Calu3 (cell line): ENCODE measurements around the gene USP46. TPM values are rescaled to one million over a fixed set of nuclear protein-coding genes. Genes with fewer than 3 reads are reported as not detected.

Experiments
- BruUV-seq: library from RNA; stranded (reverse); fragments of 400-500 nt; replicated peaks from 2 replicates; lab custom pipeline; 2021; lab: Mats Ljungman, UMichigan
- CTCF ChIA-PET: fragments of 300-600 bp; sonication (Branson Sonifier 250); formaldehyde crosslinking; loops from one replicate; lab custom pipeline; 2022; ENCODE audit warnings: antibody characterized with exemption; lab: Charles Lee
- DNase-seq: peaks from one replicate; pipeline ENCODE4 v3.0.0; 2022
- H3K27ac Mint-ChIP-seq: one replicate; pipeline ENCODE4 v1.8.0; 2022; ENCODE audit warnings: mixed read lengths; ENCODE audit not compliant: unreplicated experiment
- H3K27me3 Mint-ChIP-seq: one replicate; pipeline ENCODE4 v1.8.0; 2022; ENCODE audit warnings: mixed read lengths; ENCODE audit not compliant: unreplicated experiment
- H3K36me3 Mint-ChIP-seq: one replicate; pipeline ENCODE4 v1.8.0; 2022; ENCODE audit warnings: mild to moderate bottlenecking, moderate library complexity, mixed read lengths; ENCODE audit not compliant: insufficient read depth, unreplicated experiment
- H3K4me1 Mint-ChIP-seq: one replicate; pipeline ENCODE4 v1.8.0; 2022; ENCODE audit warnings: mild to moderate bottlenecking, low read depth, mixed read lengths; ENCODE audit not compliant: unreplicated experiment
- H3K4me3 Mint-ChIP-seq: one replicate; pipeline ENCODE4 v1.8.0; 2022; ENCODE audit warnings: mild to moderate bottlenecking, low read depth, moderate library complexity, mixed read lengths; ENCODE audit not compliant: unreplicated experiment
- H3K9me3 Mint-ChIP-seq: one replicate; pipeline ENCODE4 v1.8.0; 2022; ENCODE audit warnings: low read depth, mixed read lengths; ENCODE audit not compliant: unreplicated experiment
- intact Hi-C: fragments of 100-400 bp; cut with micrococcal nuclease; formaldehyde crosslinking; loops from one replicate; pipeline ENCODE4 v1.10.0; 2022; ENCODE audit not compliant: unreplicated experiment
- total RNA-seq: library from RNA; stranded (reverse); gene quantifications from 2 replicates; pipeline ENCODE4 v1.2.3, GENCODE V29; 2022
- TF ChIP-seq, protein P1 (sequence below): fragments of 200-600 bp; IDR thresholded peaks from one replicate; pipeline ENCODE4 v1.8.0; 2022; ENCODE audit warnings: antibody characterized with exemption; ENCODE audit not compliant: unreplicated experiment

Gene USP46
- total RNA-seq, 1 experiment from 2014 or later, result 12.5 TPM

DNA sequence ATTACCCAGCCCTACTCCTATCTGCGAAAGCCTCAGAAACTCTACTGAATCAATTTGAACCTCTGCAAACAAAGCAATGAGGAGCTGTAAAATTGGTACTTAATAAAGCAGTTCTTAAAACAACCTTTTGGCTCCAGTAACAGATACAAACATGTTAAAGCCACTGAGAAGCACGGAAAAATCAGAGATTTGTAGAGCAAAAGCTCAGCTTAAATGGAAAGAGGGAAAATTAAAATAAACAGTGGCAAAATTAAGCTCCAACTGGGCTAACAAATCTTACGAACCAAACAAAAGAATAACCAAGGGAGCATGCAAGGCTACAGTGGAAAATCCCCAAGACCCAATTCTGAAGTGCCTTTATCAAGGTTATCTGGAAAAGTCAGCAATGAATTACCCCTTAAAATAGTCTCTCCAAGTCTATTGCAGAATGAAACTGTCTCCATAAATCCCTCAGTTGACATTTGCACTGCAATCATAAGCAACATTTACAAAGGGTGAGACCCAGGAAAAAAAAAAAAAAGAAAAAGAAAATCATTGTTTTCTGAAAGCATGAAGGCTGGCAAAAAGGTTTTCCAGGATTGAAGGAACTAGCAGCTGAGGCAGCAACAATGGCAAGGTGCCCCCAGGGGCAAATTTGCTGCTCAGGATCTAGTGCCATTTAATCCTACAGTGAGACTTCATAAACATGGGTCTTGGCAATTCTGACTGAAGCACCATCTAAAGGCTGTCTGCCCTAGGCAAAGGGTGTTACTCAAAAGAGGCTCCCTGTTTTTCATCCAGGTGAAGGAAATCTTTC lies 40.1 kb downstream of the USP46 start:
- TF ChIP-seq, protein P1, sequence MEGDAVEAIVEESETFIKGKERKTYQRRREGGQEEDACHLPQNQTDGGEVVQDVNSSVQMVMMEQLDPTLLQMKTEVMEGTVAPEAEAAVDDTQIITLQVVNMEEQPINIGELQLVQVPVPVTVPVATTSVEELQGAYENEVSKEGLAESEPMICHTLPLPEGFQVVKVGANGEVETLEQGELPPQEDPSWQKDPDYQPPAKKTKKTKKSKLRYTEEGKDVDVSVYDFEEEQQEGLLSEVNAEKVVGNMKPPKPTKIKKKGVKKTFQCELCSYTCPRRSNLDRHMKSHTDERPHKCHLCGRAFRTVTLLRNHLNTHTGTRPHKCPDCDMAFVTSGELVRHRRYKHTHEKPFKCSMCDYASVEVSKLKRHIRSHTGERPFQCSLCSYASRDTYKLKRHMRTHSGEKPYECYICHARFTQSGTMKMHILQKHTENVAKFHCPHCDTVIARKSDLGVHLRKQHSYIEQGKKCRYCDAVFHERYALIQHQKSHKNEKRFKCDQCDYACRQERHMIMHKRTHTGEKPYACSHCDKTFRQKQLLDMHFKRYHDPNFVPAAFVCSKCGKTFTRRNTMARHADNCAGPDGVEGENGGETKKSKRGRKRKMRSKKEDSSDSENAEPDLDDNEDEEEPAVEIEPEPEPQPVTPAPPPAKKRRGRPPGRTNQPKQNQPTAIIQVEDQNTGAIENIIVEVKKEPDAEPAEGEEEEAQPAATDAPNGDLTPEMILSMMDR, result no peak
- H3K4me1 Mint-ChIP-seq, result no peaks in the 10 kb centered on the region
- no peak overlapping the region for H3K27ac Mint-ChIP-seq
- no peaks in the 10 kb centered on the region for H3K36me3 Mint-ChIP-seq
- no peaks in the 10 kb centered on the region for H3K27me3 Mint-ChIP-seq
- CTCF ChIA-PET, result no interaction called here
- no peaks in the 10 kb centered on the region for H3K9me3 Mint-ChIP-seq
- intact Hi-C loops, result no loop called here
- no TSS peak for BruUV-seq
- no peak overlapping the region for H3K4me3 Mint-ChIP-seq
- DNase-seq, result no peak

DNA sequence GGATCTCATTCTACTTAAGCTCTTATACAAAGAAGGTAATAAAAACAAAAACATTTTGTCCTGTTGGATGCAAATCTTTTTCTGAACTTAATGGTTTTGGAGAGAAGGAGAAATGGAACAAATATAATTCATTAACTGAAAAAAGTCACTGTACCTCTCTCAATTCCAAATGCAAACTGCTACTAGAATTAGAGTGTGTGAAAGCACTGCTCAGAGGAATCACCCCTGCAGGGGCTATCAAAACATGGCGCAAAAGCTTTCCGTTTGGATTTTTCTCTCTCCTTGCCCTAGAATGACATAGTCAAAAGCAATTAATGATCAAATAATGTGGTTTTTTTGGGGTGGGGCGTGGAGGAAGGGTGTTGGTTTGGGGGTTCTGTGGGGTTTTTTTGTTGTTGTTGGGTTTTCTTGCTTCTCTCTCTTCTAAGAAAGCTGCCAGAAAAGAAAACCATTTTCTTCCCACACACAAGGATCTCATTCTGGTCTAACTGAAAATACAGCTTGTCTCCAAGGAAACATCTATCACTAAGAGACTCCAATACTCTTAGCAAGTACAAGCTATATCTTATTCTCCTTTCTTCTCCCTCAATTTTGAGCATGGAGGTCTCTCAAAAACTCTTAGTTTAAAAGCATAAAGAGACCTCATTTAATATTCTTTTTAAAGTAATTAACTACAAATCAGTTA lies 41.6 kb downstream of the USP46 start:
- H3K27ac Mint-ChIP-seq, result no peak overlapping the region
- H3K9me3 Mint-ChIP-seq, result no peaks in the 10 kb centered on the region
- H3K4me3 Mint-ChIP-seq, result no peak overlapping the region
- no peak for DNase-seq
- H3K36me3 Mint-ChIP-seq, result no peaks in the 10 kb centered on the region
- BruUV-seq, result no TSS peak
- CTCF ChIA-PET, result no interaction called here
- TF ChIP-seq, protein P1, result no peak
- no peaks in the 10 kb centered on the region for H3K4me1 Mint-ChIP-seq
- intact Hi-C loops, result no loop called here
- H3K27me3 Mint-ChIP-seq, result no peaks in the 10 kb centered on the region

DNA sequence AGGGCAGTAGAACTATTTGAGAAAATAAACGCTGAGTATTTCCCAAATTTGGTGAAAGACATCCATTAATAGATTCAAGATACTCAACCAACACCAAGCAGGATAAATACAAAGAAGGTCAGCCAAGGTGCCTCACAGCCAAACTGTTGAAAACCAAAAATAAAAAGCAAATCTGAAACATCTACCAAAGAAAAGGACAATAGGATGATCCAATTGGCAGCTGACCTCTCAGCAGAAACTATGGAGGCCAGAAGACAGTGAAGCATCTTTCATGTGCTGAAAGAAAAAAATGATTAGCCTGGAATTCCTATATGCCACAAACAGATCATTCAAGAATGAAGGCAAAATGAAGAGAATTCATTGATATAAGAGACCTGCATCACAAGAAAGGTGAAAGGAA lies 44.9 kb downstream of the USP46 start:
- no TSS peak for BruUV-seq
- Mint-ChIP-seq H3K27ac (no peak overlapping the region), H3K4me1 (no peaks in the 10 kb centered on the region), H3K9me3 (no peaks in the 10 kb centered on the region), H3K4me3 (no peak overlapping the region), H3K27me3 (no peaks in the 10 kb centered on the region), H3K36me3 (no peaks in the 10 kb centered on the region)
- DNase-seq, result no peak
- TF ChIP-seq, protein P1, result no peak
- intact Hi-C loops, result no loop called here
- CTCF ChIA-PET, result no interaction called here

DNA sequence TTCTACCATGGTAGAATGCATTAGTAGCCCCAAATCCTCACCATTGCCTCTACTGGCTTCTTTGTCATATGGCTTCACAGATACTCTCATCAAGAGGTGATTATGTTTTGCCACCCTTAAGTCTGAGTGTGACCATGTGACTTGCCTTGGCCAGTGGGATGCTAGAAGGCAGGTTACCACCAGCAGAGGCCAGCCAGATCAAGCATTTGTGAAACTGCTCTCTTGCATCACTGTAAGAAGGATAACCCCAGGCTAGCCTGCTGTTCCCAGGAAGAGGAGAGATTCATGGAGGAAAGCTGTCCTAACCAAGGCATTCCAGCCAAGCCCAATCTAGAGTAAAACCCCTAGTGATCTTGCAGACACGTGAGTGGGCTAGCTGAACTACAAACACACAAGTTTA lies 46.8 kb downstream of the USP46 start:
- no peak overlapping the region for H3K4me3 Mint-ChIP-seq
- TF ChIP-seq, protein P1, result no peak
- DNase-seq, result no peak
- intact Hi-C loops, result no loop called here
- no peak overlapping the region for H3K27ac Mint-ChIP-seq
- BruUV-seq, result no TSS peak
- CTCF ChIA-PET, result no interaction called here
- H3K4me1 Mint-ChIP-seq, result no peaks in the 10 kb centered on the region
- no peaks in the 10 kb centered on the region for H3K36me3 Mint-ChIP-seq
- no peaks in the 10 kb centered on the region for H3K9me3 Mint-ChIP-seq
- no peaks in the 10 kb centered on the region for H3K27me3 Mint-ChIP-seq
